Skeletal muscle tissue (tissue), 4 donors: ENCODE data around the gene ACOT13. TPM values are rescaled to one million over a fixed set of nuclear protein-coding genes. Genes with fewer than 3 reads are reported as not detected.
"Not testable (repeated sequence)": the region's sequence is repeated elsewhere in the genome, so short reads cannot be mapped to it uniquely, and the experiment has no call there.

Source experiments
- H3K27ac ChIP-seq: one replicate; pipeline ENCODE4 v1.7.0; 2013; ENCODE audit warnings: mild to moderate bottlenecking, low read depth, low read length, inconsistent platforms
- H3K27me3 ChIP-seq, 3 donors: one replicate each; pipeline ENCODE4 v1.7.0; 2013; ENCODE audit warnings: low read length in 3 of 3; ENCODE audit not compliant: control insufficient read depth in 3 of 3, insufficient read depth in 3 of 3
- H3K36me3 ChIP-seq, 3 donors: one replicate each; pipeline ENCODE4 v1.7.0; 2013; ENCODE audit warnings: low read length in 3 of 3; ENCODE audit not compliant: control insufficient read depth in 3 of 3, insufficient read depth in 3 of 3
- H3K4me1 ChIP-seq, 3 donors: one replicate each; pipeline ENCODE4 v1.7.0; 2013; ENCODE audit warnings: low read length in 3 of 3, mild to moderate bottlenecking in 3 of 3; ENCODE audit not compliant: control insufficient read depth in 3 of 3, insufficient read depth in 3 of 3
- H3K4me3 ChIP-seq, 3 donors: one replicate each; pipeline ENCODE4 v1.7.0; 2013; ENCODE audit warnings: low read length in 3 of 3
- H3K9ac ChIP-seq, 3 donors: one replicate each; pipeline ENCODE4 v1.7.0; 2013; ENCODE audit warnings: low read length in 3 of 3, mild to moderate bottlenecking in 3 of 3, moderate library complexity in 2 of 3, low read depth in 1 of 3
- H3K9me3 ChIP-seq, 3 donors: one replicate each; pipeline ENCODE4 v1.7.0; 2013; ENCODE audit warnings: low read length in 3 of 3; ENCODE audit not compliant: control insufficient read depth in 3 of 3
- total RNA-seq: library from RNA; depleted of rRNA; stranded (reverse); fragments of >200 nt; gene quantifications from one replicate; pipeline ENCODE4 v1.2.3, GENCODE V29; 2014
- donor health status: Osteomylitis.

ACOT13 gene
- total RNA-seq, 1 donor from 2014 or later: 4.7 TPM

- Histone ChIP-seq H3K36me3 (peaks cover 5 to 11% (median 5%) of the 10 kb centered on the region in 3 donors), H3K9ac (no peak overlapping the region), H3K27ac (no peak overlapping the region)
Observed at GRCh38 chr6:24659561-24659960, 7.3 kb upstream of the ACOT13 start.

DNA sequence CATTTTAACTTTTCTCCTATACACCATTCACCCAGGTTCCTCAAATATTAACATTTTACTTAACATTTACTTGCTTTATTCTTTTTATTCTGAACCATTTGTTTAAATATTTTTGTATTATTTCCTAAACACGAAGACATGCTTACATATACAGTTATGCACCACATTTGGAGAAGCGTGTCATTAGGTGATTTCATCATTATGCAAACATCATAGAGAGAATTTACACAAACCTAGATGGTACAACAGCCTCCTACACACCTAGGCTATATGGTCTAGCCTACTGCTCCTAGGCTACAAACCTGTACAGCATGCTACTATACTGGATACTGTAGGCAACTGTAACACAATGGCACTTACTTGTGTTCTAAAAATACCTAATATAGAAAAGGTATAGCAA is 6.8 kb upstream of the ACOT13 start:
- peaks cover 0 to 4% (median 4%) of the 10 kb centered on the region in 3 donors for H3K4me1 ChIP-seq
- no peak overlapping the region for H3K4me3 ChIP-seq
- H3K27me3 ChIP-seq: no peaks in the 10 kb centered on the region
- H3K27ac ChIP-seq: no peak overlapping the region
- peaks cover 5 to 13% (median 5%) of the 10 kb centered on the region in 3 donors for H3K36me3 ChIP-seq
- H3K9me3 ChIP-seq: no peaks in the 10 kb centered on the region
- no peak overlapping the region for H3K9ac ChIP-seq

More at GRCh38 chr6:24659561-24659960, 7.3 kb upstream of the ACOT13 start:
- H3K27me3 ChIP-seq: no peaks in the 10 kb centered on the region
- no peak overlapping the region for H3K4me3 ChIP-seq
- no peaks in the 10 kb centered on the region for H3K4me1 ChIP-seq
- H3K9me3 ChIP-seq: no peaks in the 10 kb centered on the region

DNA sequence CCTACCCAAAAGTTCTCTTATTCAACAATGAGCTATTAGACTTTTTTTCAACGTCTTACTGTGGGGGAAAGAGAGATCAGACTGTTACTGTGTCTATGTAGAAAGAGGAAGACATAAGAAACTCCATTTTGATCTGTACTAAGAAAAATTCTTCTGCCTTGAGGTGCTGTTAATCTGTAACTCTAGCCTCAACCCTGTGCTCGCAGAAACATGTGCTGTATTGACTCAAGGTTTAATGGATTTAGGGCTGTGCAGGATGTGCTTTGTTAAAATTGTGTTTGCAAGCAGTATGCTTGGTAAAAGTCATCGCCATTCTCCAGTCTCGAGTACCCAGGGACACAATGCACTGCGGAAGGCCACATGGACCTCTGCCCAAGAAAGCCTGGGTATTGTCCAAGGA is 5.1 kb upstream of the ACOT13 start:
- H3K4me3 ChIP-seq, H3K27me3 ChIP-seq, H3K27ac ChIP-seq, H3K9ac ChIP-seq, H3K9me3 ChIP-seq: not testable (repeated sequence)
- peaks cover 5 to 15% (median 9%) of the 10 kb centered on the region in 3 donors for H3K36me3 ChIP-seq
- peaks cover 4 to 19% (median 15%) of the 10 kb centered on the region in 3 donors for H3K4me1 ChIP-seq

- H3K27me3 ChIP-seq: no peaks in the 10 kb centered on the region
- peaks cover 4 to 19% (median 15%) of the 10 kb centered on the region in 3 donors for H3K4me1 ChIP-seq
- H3K36me3 ChIP-seq: peaks cover 5 to 15% (median 9%) of the 10 kb centered on the region in 3 donors
- H3K9ac ChIP-seq: no peak overlapping the region
- H3K9me3 ChIP-seq: no peaks in the 10 kb centered on the region
- H3K4me3 ChIP-seq: no peak overlapping the region
- no peak overlapping the region for H3K27ac ChIP-seq
Observed at GRCh38 chr6:24662236-24662635, 4.6 kb upstream of the ACOT13 start.

- Histone ChIP-seq H3K27me3 (no peaks in the 10 kb centered on the region), H3K4me3 (no peak overlapping the region), H3K27ac (no peak overlapping the region), H3K36me3 (peaks cover 5 to 15% (median 9%) of the 10 kb centered on the region in 3 donors), H3K9ac (no peak overlapping the region), H3K4me1 (peaks cover 11 to 27% (median 23%) of the 10 kb centered on the region in 3 donors), H3K9me3 (no peaks in the 10 kb centered on the region)
Observed at GRCh38 chr6:24663189-24663588, 3.7 kb upstream of the ACOT13 start.

DNA sequence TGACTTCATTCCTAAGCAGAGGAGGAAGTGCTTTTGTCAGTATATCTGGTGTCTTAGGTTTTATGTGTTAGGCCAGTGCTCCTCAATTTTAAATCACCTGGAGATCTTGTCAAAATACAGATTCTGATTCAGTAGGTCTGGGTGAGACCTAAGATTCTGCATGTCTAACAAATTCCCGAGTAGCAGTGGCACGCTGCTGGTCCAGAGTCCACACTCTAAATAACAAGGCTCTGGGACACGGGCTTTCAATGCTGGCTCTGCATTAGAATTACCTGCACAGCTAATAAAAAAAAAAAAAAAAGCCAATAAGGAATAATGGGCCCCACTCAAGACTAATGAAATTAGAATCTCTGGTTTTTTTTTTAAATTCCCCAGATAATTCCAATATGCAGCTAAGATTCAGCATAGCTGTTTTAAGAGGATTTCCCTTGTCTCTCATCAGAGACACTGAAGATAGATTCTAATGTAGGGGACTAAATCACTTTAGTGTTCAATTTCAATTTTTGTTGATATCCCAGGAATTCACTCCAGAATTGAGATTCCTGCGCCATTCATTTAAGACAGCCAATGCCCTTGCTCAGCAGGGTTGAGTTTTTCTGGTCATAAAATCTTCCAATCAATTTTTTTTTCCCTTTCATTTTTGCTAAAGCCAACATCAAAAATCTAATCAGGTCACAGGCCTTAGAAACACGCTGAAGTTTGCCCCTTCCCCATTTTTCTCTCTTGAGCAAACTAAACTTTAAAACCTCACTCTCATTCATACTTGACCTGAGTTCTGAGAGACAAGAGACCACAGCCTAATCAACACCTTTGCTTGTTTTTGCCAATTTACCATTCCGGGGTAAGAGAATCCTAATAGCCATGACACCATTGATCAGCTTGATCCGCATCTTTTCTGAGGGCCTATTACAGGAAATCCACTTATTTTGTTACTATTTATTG is 2.6 kb upstream of the ACOT13 start:
- Histone ChIP-seq H3K27ac (no peak overlapping the region), H3K4me3 (no peak overlapping the region), H3K4me1 (peaks cover 13 to 34% (median 25%) of the 10 kb centered on the region in 3 donors), H3K9me3 (no peaks in the 10 kb centered on the region), H3K27me3 (no peaks in the 10 kb centered on the region), H3K36me3 (peaks cover 5 to 15% (median 9%) of the 10 kb centered on the region in 3 donors), H3K9ac (no peak overlapping the region)

DNA sequence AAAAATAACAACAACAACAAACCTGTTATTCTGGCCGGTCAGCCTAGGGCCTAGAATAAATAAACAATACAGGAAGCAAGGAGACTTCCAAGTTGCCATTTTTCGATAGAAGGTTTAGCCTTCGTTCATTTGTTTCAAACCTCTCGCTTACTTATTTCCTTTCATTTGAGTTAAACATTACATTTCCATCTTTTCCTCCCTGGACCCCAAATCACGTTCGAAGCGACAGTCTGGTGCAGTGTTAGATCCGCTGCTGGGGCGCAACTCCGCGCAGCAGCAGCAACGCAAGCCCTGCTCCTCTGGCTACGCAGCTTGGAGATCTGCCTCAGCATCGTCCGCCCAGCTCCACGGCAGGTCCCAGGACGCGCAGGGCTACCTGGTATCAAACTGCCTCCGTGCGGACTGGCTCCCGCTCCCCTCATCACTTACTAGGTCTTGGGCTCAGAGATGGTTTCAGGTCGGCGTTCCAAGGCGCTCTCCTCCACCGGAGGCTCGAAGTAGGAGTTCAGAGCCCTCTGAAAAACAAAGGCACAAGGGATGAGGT is 708 bp upstream of the ACOT13 start:
- Histone ChIP-seq H3K9me3 (peaks cover 0 to 4% (median 0%) of the 10 kb centered on the region in 3 donors), H3K27me3 (no peaks in the 10 kb centered on the region), H3K4me3 (peak overlapping the region; percentile 98 to 100 (median 100)), H3K27ac (peak overlapping the region; percentile 83), H3K36me3 (peaks cover 5 to 12% (median 9%) of the 10 kb centered on the region in 3 donors), H3K9ac (peak overlapping the region; percentile 82 to 95 (median 94)), H3K4me1 (peaks cover 13 to 34% (median 25%) of the 10 kb centered on the region in 3 donors)

DNA sequence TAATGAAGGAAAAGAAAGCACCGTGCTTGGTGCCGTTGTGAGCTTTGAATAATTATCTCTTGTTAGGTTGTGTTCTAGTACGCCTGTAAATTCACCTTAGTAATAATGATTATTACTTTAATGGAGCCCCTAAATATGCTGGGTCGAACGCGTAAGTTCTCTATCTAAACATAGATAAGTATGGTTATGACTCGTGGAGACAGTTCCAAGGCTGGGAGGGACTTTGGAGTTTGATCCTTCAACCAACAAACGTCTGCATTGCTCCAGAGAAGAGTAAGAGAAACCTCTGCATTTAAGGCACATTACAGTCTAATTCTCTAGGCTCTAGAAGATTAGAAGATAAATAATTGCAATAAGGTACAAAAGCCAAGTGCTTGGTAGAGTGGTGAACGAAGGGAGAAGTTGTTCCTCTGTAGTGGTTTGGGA is 514 bp downstream of the ACOT13 start:
- no peaks in the 10 kb centered on the region for H3K27me3 ChIP-seq
- H3K9ac ChIP-seq: peak overlapping the region; percentile 82 to 95 (median 92)
- H3K4me3 ChIP-seq: peak overlapping the region; percentile 98 to 100 (median 100)
- H3K36me3 ChIP-seq: peaks cover 5 to 12% (median 9%) of the 10 kb centered on the region in 3 donors
- peaks cover 13 to 34% (median 25%) of the 10 kb centered on the region in 3 donors for H3K4me1 ChIP-seq
- peak overlapping the region; percentile 83 for H3K27ac ChIP-seq
- H3K9me3 ChIP-seq: peaks cover 0 to 4% (median 0%) of the 10 kb centered on the region in 3 donors

- peak overlapping the region; percentile 83 for H3K27ac ChIP-seq
- peak overlapping the region in 1 of 3 donors; percentile 95 for H3K9ac ChIP-seq
Observed at GRCh38 chr6:24668066-24668996, 1.5 kb downstream of the ACOT13 start.

More at GRCh38 chr6:24668066-24668996, 1.5 kb downstream of the ACOT13 start:
- not testable (repeated sequence) for H3K27me3 ChIP-seq, H3K9me3 ChIP-seq, H3K36me3 ChIP-seq
- H3K4me1 ChIP-seq: peaks cover 13 to 34% (median 25%) of the 10 kb centered on the region in 3 donors
- H3K4me3 ChIP-seq: peak overlapping the region; percentile 98 to 100 (median 100)
